Thoracic aorta (tissue), 2 donors: ENCODE results near the gene ACVRL1. TPM values are rescaled to one million over a fixed set of nuclear protein-coding genes. Genes with fewer than 3 reads are reported as not detected.

Experiments used
- ATAC-seq: fragments of 150-250 bp; one replicate; pipeline ENCODE4 v1.8.0; 2017; ENCODE audit warnings: low read depth; ENCODE audit not compliant: insufficient number of reproducible peaks, low FRiP score
- DNase-seq: peaks from one replicate; pipeline ENCODE4 v3.0.0-alpha.2; 2020; ENCODE audit warnings: low spot score
- H3K27ac ChIP-seq, 2 donors: fragments of 200-600 bp; sonication (generic); 1 replicate in 1 of 2; 2 replicates in 1 of 2; pipeline ENCODE4 v1.5.1; 2016; ENCODE audit warnings: mild to moderate bottlenecking in 2 of 2, moderate library complexity in 2 of 2
- H3K27me3 ChIP-seq: fragments of 200-600 bp; sonication (generic); replicated peaks from 2 replicates; pipeline ENCODE4 v1.6.0; 2016; ENCODE audit warnings: mild to moderate bottlenecking; ENCODE audit not compliant: insufficient read depth
- H3K36me3 ChIP-seq: fragments of 200-600 bp; sonication (generic); one replicate; pipeline ENCODE4 v1.5.1; 2016
- H3K4me1 ChIP-seq, 2 donors: fragments of 200-600 bp; sonication (generic); 1 replicate in 1 of 2; 2 replicates in 1 of 2; pipeline versions ENCODE4 v1.5.1 to v1.6.0; 2016; ENCODE audit warnings: low read depth in 2 of 2, mild to moderate bottlenecking in 1 of 2; ENCODE audit not compliant: control insufficient read depth in 1 of 2
- H3K4me3 ChIP-seq: fragments of 200-600 bp; sonication (generic); 2 replicates; pipeline ENCODE4 v1.5.1; 2016; ENCODE audit warnings: mild to moderate bottlenecking
- H3K9me3 ChIP-seq: fragments of 200-600 bp; sonication (generic); 2 replicates; pipeline ENCODE4 v1.5.1; 2016
- total RNA-seq, 2 donors: library from RNA; depleted of rRNA; stranded (reverse); fragments of >200 nt; gene quantifications; one replicate each; pipeline versions ENCODE4 v1.1.0 to v1.2.3, GENCODE V29; 2016
- TF ChIP-seq, protein P1 (sequence below): fragments of 200-600 bp; sonication (generic); IDR thresholded peaks from one replicate; pipeline ENCODE4 v1.5.1; 2019; ENCODE audit warnings: antibody characterized with exemption

The ACVRL1 gene
- total RNA-seq, 2 donors from 2014 or later = 81.4 to 90.2 TPM

DNA sequence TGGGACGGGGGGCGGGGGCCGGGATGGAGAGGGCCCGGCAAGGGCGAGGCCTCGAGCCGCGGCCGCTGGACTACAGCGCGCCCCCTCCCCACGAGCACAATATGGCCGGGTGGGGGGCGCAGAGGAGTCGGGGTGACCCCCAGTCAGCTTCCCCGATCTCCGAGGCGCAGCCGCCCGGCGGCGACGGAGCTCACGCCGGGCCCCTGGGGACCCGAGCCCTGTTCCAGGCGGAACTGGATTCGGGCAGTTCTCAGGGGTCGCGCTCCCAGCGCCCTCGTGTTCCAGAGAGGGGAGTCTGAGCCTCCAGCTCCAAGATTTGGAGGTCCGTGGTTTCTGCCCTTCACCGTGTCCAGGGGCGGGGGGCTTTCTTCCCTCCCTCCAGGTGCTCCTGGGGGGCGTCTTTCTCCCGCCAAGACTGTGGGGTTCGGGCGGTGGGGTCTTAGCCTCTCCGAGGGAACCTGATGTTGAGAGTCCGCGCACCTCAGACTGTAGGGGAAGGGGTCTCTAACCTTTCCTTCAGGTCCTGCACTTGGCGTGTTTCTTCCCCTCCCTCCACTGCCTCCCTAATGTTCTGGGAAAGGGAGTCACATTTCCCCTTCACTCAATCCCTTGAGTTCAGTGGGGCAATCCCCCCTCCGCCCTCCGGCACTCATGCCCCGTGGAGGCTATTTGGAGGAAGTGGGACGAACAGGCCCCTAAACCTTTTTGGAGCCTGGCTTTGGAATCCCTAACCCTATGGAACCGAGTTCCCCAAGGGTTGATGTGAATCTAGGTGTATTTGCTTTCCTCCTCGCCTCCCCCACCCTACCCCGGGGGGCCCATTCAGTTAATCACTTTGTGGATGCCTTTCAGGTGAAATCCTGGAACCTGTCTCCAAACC is 44.8 kb downstream of the ACVRL1 start:
- Histone ChIP-seq H3K4me3 (peak overlapping the region; percentile 94), H3K27me3 (no peaks in the 10 kb centered on the region), H3K9me3 (no peaks in the 10 kb centered on the region), H3K4me1 (peaks cover 31 to 35% of the 10 kb centered on the region in 2 donors), H3K27ac (peak overlapping the region; percentile 83 to 91), H3K36me3 (no peaks in the 10 kb centered on the region)
- DNase-seq (no peak), ATAC-seq (no peak)
- TF ChIP-seq, protein P1, sequence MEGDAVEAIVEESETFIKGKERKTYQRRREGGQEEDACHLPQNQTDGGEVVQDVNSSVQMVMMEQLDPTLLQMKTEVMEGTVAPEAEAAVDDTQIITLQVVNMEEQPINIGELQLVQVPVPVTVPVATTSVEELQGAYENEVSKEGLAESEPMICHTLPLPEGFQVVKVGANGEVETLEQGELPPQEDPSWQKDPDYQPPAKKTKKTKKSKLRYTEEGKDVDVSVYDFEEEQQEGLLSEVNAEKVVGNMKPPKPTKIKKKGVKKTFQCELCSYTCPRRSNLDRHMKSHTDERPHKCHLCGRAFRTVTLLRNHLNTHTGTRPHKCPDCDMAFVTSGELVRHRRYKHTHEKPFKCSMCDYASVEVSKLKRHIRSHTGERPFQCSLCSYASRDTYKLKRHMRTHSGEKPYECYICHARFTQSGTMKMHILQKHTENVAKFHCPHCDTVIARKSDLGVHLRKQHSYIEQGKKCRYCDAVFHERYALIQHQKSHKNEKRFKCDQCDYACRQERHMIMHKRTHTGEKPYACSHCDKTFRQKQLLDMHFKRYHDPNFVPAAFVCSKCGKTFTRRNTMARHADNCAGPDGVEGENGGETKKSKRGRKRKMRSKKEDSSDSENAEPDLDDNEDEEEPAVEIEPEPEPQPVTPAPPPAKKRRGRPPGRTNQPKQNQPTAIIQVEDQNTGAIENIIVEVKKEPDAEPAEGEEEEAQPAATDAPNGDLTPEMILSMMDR = no peak

DNA sequence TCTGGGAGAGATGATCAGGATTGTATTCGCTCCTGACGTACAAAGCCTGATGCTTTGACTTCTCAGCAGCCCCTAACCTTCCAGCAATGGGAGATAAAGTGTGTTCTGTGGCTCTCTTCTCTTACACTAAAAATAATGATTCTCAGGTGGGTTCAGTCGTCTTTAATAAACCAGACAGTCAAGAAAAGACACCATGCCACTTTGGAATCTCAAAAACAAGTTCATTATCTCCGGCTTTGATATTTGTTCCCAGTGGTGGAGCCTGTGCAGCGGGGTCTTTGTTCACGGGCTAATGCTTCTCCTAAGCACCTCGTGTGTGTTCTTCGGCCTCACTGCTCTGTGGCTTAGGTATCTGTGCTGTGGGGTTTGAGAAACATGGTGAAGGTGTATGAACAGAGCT is 45.8 kb downstream of the ACVRL1 start:
- TF ChIP-seq, protein P1 = no peak
- Histone ChIP-seq H3K9me3 (no peaks in the 10 kb centered on the region), H3K4me1 (peaks cover 31 to 35% of the 10 kb centered on the region in 2 donors), H3K36me3 (no peaks in the 10 kb centered on the region), H3K27ac (peak overlapping the region in 1 of 2 donors; percentile 91), H3K27me3 (no peaks in the 10 kb centered on the region), H3K4me3 (peak overlapping the region; percentile 94)
- DNase-seq = no peak
- ATAC-seq = no peak

DNA sequence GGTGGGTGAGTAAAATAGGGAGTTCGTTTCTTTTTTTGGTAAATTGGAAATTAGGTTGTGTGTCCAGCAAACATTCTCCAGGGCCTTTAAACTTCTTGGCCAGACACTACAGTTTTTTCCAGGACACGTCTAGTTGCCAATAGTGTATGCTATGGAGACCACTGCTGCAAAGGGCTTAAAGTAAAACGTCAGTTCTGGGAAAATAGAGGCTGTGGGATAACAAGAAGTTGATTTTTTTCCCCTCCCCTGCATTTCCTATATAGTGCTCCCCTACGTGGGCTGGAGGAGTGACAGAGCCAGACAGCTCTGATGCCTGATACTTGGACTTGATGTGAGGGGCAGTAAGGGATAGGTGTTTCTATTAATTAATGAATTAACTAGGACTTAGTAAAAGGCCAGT is 46.6 kb downstream of the ACVRL1 start:
- DNase-seq (no peak), ATAC-seq (no peak)
- Histone ChIP-seq H3K9me3 (no peaks in the 10 kb centered on the region), H3K4me3 (peak overlapping the region; percentile 94), H3K36me3 (no peaks in the 10 kb centered on the region), H3K27me3 (no peaks in the 10 kb centered on the region), H3K27ac (peak overlapping the region; percentile 57 to 91), H3K4me1 (peaks cover 34 to 38% of the 10 kb centered on the region in 2 donors)
- TF ChIP-seq, protein P1 = no peak

DNA sequence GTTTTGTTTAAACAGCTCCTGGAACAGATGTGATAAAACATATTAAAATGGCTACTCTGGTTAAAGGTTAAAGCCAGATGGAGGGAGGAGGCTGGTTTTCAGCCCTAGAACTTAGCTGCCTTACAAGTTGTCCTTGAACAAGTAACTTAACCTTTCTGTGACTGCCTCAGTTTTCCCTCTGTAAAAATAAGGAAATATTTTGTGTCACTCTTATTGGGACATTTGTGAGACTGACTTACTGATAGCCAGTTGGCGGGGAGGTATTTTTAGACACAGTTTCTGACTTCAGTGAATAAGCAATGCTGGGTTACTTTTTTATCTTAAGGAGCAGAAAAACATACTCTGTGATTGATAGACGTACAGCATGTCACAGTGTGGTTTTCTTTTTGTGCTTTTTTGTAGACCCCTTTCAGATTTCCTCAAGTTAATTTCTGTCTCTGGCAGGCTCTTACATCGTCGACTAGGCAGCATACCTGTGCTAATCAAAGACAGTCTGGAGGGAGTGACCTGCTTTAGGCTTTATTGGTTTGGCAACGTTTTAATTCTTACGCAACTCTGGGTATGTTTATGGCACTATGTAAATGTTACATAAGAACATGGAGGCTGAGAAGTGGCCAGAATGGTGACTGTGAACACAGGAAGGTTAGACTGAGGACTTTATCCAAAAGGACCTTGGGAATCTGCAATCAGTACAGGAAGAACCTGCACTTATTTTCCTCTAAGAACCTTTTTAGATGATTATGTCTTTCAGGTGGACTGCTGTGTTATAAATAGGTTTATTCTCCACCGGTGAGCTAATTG is 47.5 kb downstream of the ACVRL1 start:
- H3K27me3 ChIP-seq = no peaks in the 10 kb centered on the region
- no peaks in the 10 kb centered on the region for H3K9me3 ChIP-seq
- no peak for DNase-seq
- no peak for ATAC-seq
- TF ChIP-seq, protein P1 = no peak
- H3K4me3 ChIP-seq = peak overlapping the region; percentile 94
- H3K4me1 ChIP-seq = peaks cover 36 to 44% of the 10 kb centered on the region in 2 donors
- peak overlapping the region; percentile 57 to 91 for H3K27ac ChIP-seq
- no peaks in the 10 kb centered on the region for H3K36me3 ChIP-seq

DNA sequence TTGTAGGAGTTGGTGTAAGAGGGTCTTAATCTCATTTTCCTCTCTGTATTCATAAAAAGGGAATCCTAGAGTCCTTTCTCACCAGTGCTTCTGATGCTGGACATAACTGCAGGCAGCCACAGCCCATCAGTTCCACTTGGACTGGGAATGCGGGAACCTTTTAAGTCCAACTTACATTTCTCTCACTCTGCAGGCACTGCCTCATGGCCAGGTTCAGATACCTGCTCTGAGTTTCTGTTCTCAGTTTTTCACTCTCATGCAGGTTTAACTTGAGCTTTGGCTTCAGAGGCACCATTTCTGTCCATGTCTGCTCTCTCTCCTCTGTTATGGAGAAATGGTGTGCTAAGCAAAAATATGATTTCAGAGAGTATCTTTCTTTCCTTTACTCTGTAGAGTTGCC is 48.4 kb downstream of the ACVRL1 start:
- ATAC-seq = no peak
- H3K9me3 ChIP-seq = no peaks in the 10 kb centered on the region
- H3K4me3 ChIP-seq = no peak overlapping the region
- H3K27ac ChIP-seq = peak overlapping the region; percentile 57 to 91
- no peaks in the 10 kb centered on the region for H3K36me3 ChIP-seq
- peaks cover 36 to 44% of the 10 kb centered on the region in 2 donors for H3K4me1 ChIP-seq
- no peaks in the 10 kb centered on the region for H3K27me3 ChIP-seq
- TF ChIP-seq, protein P1 = no peak
- DNase-seq = no peak
